GM19023 (cell line): Measurements from ENCODE around the gene GLCCI1.
"Not testable (repeated sequence)": the region's sequence is repeated elsewhere in the genome, so short reads cannot be mapped to it uniquely, and the experiment has no call there.

ENCODE experiments used
- ATAC-seq: cut with Tn5 transposase; IDR thresholded peaks from one replicate; pipeline ENCODE4 v1.9.1; 2021; ENCODE audit warnings: mild to moderate bottlenecking, moderate library complexity; ENCODE audit not compliant: unreplicated experiment

Gene GLCCI1

GRCh38 chr7:7988706-7989105 is 20.1 kb downstream of the GLCCI1 start:
- no peak for ATAC-seq

GRCh38 chr7:7989133-7989532 is 20.5 kb downstream of the GLCCI1 start:
- no peak for ATAC-seq

- no peak for ATAC-seq
These were observed 21.2 kb downstream of the GLCCI1 start for GRCh38 chr7:7989616-7990440.

- no peak for ATAC-seq
These were observed 21.8 kb downstream of the GLCCI1 start for GRCh38 chr7:7990441-7990761.

- no peak for ATAC-seq
These were observed 23.9 kb downstream of the GLCCI1 start for GRCh38 chr7:7992506-7992905.

DNA sequence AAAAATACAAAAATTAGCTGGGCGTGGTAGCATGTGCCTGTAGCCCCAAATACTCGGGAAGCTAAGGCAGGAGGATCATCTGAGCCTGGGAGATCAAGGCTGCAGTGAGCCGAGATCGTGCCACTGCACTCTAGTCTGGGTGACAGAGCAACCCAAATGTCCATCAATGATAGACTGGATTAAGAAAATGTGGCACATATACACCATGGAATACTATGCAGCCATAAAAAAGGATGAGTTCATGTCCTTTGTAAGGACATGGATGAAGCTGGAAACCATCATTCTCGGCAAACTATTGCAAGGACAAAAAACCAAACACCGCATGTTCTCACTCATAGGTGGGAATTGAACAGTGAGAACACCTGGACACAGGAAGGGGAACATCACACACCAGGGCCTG is 26.8 kb downstream of the GLCCI1 start:
- not testable (repeated sequence) for ATAC-seq

DNA sequence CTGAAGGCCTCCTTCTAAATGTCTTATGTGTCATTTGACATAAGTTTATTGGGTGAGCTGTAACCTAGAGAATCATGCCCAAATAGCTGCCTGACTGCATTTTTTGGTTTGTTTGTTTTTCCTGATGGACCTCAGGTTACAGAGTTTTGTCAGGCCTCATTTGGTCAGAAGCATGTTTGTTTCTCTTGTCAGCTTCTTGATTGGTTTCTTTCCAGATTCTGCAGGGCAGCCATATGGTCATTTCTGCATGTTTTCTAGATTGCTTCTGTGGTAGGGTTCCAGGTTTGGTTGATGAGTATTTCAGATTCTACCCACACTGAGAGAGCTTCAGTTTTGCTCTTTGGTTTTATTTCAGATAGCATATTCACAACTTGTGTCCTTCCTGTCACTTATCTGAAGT is 28.0 kb downstream of the GLCCI1 start:
- ATAC-seq, result no peak

DNA sequence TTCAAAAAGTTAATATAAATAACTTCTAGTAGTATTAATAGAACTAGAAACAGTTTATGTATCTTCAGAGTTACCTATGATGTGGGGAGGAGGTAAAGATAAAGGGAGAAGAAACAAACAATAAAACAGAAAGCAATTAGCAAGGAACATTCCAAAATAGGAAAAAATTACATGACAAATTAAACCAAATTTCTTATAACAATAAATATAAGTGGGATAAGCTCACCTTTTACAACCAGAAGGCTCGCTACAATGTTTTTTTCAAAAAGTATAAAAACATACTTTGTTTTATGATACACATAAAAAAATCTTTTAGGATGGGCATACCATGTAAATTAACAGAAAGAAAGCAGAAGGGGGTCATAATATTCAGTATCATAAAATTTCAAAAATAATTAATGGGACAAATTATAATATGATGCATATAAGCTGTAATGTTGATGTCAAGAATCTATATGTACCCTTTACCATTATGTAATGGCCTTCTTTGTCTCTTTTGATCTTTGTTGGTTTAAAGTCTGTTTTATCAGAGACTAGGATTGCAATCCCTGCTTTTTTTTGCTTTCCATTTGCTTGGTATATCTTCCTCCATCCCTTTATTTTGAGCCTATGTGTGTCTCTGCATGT is 31.8 kb downstream of the GLCCI1 start:
- no peak for ATAC-seq

DNA sequence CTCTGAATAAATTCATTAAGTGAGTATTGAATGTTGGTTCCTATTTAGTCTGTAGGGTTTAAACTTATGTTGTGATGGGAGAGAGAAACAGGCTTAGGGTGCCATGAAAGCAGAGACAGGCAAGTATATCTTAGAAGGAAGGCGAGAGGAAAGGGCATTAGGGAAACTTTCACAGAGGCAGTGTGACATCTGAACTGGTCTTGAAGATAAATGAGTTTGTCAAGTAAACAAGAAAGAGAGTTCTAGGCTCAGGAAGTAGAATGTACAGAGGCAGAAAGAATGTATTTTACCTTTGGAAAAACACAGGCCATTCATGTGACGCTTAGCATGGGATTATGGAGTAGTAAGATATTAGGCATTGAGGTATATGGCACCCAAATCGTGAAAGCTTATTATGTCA is 34.5 kb downstream of the GLCCI1 start:
- ATAC-seq, result no peak

- no peak for ATAC-seq
These were observed 36.7 kb downstream of the GLCCI1 start for GRCh38 chr7:8005279-8005678.

DNA sequence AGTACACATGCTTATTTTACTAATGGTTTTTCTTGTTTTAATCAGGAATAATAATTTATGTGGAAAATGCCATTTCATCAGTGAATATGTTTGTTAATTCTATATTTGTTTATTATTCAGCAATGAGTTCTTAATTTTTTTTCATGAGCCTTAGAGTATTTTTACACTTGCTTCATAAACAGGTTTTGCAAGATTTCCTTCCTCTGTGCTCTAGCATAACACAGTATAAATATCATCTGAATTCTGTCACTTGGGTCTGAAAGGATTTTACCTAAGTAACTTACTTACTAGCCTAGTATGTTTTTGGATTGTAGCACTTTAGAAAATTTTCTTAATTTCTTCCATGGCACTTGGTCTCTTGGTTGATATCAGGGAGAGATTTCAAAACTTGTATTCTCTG is 45.8 kb downstream of the GLCCI1 start:
- no peak for ATAC-seq

- ATAC-seq, result no peak
These were observed 46.6 kb downstream of the GLCCI1 start for GRCh38 chr7:8015100-8015745.

GRCh38 chr7:8015746-8016120 is 47.1 kb downstream of the GLCCI1 start:
- ATAC-seq, result no peak

DNA sequence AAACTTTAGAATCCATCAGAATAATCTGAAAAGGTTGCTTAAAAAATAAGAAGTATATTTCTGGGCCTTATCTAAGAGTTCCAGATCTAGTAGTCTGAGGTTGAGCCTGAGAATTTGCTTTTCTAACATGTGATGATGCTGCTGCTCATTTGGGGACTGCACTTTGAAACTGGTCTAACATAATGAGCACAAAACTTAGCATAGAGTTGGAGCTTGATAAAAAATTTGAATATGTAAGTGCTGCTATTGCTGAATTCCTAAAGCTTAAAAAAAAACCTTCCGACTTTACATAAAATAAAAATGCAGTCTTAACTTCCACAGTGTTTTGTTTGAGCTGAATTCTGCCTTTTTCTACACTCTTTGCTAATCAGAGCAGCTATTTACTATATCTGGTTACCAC is 48.8 kb downstream of the GLCCI1 start:
- no peak for ATAC-seq

- no peak for ATAC-seq
These were observed 50.4 kb downstream of the GLCCI1 start for GRCh38 chr7:8018961-8019360.

DNA sequence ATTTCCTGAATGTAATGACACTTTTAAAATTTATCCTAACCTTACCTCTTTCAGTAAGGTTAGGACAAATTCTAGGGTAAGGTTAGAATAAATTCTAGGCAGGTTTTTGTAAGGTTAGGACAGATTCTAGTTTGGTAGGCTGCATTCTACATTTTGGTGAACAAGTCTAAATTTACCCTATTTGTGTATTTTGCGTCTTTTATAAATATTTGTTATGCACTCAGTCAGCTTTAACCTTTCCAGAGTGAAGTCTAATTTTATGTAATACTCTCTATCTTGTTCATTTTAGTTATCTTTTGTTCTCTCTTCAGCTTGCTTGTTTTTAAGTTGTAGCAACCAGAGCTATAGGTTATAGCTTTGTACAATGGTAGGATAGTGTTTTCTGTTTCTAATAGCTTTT is 54.0 kb downstream of the GLCCI1 start:
- ATAC-seq, result no peak

DNA sequence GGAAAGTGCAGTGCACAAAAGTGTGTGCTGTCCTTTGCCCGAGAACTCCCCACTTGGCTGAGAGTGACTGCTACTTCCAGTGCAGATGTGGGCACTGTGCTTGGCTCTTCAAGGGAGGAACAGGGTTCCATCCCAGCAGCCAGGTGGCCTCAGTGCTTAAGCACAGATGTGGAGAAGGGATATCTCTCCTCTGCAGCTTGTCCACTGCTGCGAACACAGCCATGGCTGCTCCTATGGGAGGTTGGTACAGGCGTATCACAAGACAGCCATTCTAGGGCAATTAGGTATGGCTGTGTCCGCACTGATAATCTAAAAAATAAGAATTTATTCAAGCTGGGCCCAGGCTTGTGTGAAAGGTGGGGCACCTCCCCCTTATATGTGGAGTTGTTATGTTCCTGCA is 66.6 kb downstream of the GLCCI1 start:
- no peak for ATAC-seq

DNA sequence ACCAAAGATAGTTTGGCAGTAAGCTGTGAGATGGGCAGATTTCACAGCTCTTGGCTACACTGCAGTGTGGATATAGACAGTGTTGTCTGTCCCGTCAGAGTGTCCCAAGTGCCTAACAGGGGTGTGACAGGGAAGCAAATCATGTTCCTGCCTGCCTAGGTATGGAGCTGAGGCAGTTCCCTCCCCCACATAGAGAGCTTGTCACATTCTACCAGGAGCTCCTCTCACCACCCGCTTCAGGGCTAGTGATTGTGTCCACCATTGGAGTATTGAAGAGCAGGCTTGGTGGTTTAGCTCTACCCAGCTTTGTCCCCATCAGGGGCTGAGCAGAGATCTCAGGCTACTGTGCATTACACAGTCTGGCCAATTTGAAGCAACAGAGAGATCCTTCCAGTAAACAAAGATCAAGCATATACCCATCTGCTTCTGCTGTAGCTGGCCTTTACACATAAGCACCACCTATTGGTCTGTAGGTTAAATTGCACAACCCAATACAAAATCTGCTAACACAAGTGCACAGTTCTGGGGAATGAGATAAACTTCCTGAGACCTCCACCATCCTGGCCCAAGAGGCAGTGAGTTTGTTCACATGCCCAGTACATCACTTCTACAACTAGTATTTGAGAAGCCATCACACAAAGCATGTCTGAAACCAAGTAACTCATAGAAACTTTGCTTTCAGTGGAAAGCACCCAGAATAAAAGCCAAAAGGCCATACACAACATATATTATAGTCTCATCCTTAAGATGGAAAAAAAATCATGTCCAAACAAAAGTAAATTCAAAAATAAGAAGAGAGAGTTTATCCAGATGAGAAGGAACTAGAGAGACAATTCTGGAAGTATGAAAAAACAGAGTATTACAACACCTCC is 67.3 kb downstream of the GLCCI1 start:
- ATAC-seq, result peak; percentile 52

- no peak for ATAC-seq
These were observed 68.6 kb downstream of the GLCCI1 start for GRCh38 chr7:8037151-8037550.

DNA sequence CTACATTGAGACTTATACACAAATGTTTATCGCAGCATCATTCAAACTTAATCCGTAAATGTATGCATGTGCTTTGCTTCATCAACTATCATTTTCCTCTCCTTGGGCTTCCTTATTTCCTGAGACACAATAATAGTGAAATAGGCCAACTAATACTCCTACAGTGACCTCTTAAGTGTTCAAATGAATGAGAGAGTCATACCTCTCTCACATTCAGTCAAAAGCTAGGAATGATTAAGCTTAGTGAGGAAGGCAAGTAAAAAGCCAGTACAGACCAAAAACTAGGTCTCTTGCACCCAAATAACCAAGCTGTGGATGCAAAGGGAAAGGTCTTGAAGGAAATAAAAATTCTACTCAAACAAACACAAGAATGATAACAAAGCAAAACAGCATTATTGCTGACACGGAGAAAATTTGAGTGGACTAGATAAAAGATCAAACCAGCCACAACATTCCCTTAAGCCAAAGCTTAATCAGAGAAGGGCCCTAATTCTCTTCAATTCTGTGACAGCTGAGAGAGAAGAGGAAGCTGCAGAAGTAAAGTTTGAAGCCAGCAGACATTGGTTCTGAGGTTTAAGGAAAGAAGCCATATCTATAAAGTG is 72.3 kb downstream of the GLCCI1 start:
- ATAC-seq, result no peak
